Inferior parietal cortex (tissue), 1 donor: ENCODE data around the gene AMOT.

Source experiments
- DNase-seq: peaks from one replicate; pipeline ENCODE4 v3.0.0-alpha.2; 2016; ENCODE audit errors: extremely low spot score

Gene AMOT

DNA sequence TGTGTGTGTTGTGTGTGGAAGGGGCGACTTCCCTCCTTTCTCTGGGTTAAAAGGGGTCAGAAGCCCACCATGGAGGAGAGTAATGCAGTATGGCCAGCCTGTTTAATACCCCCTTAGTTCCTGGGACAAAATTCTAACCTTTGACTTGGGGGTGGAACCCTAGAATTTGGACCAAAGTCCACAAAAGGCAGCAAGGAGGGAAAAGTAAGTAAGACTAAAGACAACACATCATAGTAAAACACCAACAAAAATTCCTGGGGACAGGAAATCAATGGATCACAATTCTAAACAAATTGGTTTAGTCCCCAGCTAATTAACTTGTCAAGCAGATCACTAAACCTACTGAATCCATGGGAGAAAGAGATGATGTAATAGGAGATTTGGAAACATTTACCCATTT is 3.1 kb downstream of the AMOT start:
- DNase-seq: no peak

DNA sequence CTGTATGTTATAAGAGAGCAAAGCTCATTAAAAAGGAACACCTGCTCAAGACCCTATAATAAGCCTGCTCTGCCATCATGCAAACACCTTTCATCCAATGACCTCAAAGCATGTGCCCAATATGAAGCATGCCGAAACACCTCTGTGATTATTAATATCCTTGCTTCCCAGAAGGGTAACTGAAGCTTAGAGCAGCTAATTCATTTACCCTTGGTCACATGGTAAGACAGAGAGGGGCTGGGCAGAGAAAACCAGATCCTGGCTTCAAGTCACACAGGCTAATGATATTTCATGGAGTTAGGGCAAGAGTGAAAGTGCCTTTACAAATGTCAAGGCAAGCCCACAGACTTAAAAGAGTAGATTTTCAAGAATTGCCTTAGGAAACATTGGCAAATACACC is 5.6 kb downstream of the AMOT start:
- no peak for DNase-seq

DNA sequence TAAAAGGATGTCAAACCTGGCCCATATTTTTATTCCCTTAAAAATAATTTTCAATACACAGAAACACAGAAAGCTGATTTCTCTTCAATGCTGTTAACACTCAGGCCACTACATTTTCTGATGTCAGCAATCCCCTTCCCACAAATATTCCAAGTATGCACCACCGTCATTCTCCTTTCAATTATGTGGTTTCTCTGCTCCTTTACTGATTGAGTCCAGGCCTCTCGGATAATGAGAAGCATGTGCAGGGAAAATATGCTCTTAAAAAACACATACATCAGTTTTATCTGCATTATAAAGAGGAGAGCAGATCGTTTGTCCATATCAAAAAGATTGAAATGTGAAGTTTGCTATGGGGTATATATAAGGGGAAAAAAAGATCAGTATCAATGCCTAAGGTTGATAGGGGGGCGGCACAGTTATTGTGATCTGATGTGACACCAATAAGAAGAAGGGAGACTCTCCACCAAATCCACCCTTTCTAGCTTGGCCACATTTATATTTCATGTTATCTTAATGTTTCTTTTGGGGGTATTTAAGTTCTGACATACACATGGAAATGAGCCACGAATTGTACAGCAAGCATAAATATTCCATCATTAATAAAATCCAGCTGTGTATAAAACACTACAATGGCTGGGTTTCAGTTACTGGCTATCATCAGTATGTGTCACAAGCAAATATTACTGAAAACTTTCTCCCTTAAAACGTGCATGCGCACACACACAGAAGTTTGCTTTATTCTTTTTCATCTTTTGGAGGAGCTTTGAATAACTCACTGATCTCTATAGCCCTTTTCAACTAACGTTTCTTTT is 6.4 kb downstream of the AMOT start:
- DNase-seq: no peak

DNA sequence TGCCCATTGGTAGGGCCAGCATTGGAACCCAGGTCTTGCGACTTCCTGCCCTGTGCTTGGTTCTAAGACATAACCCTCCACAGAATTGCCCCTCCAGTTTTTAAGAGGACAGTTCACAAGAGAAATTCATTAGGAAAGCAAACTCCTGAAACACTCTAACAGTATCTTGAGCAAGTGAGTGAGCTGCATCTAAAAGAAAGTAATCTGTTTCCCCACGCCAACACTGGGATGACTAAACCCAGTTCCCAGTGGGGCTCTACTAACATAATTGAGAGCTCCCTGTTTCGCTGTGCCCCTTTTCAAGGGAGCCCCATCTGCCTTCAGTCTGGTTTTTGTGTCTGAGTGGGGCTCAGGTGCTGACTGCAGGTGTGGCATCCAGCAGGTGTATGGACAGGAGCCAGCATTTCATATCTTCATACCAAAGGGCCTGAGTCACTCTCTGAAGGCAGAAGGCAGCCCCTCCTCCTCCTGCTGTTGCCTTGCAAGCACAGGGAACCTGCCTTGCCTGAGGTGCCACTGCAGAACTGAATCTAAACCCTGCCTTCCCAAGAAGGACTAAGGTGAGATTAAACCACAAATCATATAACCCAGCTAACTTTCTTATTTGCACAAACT is 8.0 kb downstream of the AMOT start:
- no peak for DNase-seq

DNA sequence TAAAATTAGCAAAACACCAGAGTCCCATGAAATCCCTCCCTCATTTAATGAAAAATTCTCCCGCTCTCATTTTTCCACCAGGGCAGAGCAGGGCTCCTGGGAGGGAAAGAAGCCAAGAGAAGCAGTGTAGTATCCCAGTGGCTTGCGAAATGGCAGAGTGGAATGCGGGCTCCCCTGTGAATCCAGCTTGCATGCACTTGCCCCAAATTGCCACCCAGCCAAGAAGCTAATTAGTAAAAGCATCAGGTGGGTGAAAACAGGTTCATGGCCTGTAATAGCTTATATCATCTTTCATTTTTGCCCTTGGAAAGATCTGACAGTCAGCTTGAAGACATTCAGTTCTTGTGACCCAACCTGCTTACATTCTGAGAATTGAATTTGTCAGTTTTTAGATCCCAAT is 10.1 kb downstream of the AMOT start:
- no peak for DNase-seq

DNA sequence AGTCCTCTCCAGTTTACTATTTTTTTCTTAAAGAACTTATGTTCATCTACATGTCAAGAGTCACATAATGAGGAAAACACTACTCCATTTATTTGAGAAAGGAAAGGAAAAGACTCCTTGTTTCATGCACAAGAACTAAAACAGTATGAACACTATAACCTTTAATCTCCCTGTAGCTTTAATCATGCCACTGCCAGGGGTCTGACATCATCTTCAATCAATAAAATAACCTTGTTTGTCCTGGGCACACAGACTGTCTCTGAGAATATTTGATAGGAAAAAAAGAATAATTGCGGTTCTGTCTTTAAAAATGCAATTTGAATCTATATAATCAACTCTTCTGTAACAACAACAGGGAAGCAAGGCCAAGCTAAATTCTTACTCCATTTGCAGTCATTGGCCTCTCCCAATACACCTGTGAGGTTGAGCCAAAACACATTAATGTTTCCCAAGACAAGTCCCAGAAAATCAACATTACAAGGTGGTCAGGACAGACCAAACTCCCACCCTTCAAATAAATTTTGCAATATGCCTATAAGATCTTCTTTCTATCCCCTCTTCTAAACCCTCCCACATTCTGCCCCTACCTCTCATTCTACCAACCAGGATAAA is 13.2 kb downstream of the AMOT start:
- no peak for DNase-seq

DNA sequence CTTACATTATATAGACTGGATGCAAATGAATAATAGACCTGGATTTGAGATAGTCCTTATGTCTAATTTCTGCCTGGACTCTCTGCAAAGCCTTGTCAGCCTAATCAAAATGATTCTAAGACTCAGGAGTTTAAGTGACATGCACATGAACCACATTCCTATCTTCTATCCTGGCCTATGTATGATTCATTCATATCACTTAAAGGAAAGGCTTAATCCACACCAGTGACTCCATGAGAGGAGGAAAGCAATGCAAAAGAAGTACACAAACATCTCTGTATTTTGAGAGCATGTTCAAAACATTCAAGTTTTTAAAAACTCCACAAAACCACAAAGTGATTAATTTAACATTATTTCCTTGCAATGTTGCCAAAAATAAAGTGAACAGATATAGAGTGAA is 14.6 kb downstream of the AMOT start:
- no peak for DNase-seq

DNA sequence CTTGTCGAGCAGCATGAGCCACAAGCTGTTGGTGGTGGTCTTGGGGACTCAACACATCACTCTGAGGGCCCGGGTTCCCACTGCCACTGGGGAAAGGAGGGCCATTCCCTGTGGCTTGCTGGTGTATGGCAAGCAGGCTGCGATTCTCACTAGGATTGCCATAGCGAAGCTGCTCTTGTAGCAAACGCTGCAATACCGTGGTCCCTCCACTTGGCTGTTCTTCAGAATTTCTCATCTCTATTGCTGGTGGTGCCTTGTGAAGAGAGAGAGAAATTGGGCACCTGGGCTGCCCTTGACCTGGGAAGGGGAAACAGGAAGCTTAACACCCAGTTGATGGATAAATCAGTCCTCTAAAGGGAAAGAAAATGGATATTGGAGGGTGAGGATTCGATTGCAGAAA is 17.7 kb downstream of the AMOT start:
- no peak for DNase-seq

DNA sequence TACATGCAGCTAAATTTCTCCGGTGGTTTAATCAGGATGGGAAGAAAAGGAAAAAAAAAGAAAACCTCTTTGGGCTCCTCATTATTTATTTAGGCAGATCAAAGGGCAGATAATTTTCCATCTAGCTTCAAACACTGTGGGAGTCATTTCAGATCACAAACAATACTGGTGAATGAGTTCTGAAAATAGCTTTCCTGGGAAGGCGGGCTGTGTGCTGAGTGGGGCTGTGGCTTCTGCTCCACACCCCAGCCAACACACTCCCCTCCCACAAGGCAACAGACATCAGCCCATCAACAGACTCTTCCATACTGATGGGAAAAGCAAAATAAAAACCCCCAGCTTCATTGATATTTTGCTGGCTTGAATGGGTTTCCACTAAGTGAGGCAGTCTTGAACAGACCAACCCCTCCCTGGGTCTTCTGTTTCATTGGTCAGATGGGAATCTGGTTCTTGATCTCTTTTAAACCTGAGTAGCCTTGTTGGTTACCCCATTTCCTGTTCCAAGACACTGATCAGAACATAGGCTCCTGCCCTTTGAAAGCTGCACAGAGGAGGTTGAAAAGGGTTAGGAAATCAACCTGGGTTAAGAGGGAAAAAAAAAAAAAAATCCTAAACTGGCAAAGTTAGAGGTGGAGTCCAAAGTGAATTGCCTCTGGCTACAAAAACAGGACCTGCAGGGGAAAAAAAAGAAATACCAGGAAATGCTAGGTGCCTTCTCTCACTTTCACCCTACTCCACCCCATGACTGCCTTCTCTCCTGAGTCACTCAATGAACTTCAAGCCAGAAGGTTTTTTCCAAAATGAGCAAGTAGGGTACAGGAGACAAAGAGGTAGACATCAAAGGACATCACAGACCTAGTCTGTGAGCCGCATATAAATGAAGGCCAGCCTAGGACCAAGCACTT is 20.0 kb downstream of the AMOT start:
- no peak for DNase-seq

DNA sequence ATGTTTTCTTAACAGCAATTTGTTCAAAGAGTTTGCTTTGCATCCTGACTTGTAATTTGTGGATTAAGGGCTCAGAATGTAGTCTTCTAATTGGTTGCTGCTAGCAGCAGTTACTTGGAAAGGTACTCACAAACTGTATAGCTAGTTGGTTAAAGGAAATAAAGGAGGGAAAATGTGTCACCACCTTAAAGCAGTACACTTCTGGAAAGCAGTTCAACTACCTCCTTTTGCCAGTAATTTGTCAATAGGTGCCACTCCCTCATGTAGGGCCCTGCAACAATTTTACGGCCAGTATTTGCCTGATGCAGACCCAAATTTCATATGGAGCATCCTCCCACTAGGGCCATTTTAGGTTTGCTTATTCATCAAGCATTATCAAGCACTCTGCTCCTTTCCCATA is 20.8 kb downstream of the AMOT start:
- DNase-seq: no peak

DNA sequence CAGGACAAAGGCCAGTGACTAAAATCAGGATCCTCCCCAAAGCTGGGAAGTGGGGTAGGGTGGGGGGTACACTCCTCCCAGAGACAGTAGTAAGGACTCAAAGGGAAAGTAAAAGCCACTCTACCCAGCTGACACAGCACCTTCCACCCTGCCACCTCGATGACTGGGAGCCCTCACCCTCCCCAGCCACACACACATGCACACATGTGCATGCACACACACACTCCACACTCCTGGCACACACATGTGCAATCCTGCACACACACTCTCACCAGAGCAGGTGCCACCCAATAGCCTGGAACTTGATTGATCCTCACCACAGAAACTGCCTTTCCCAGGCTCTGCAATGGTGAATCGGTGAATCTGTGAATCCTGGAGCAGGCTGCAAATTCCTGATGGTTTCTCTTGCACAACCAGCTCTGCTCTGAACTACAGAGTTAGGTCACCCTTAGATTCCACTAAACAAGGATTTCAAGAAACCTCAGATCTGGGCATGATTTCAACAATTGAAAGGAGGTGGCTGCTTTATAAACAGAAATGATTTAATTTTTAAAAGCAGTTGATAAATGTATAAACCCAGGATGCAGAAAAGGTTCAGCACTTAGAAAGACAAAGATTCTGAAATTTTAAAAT is 21.5 kb downstream of the AMOT start:
- DNase-seq: no peak

DNA sequence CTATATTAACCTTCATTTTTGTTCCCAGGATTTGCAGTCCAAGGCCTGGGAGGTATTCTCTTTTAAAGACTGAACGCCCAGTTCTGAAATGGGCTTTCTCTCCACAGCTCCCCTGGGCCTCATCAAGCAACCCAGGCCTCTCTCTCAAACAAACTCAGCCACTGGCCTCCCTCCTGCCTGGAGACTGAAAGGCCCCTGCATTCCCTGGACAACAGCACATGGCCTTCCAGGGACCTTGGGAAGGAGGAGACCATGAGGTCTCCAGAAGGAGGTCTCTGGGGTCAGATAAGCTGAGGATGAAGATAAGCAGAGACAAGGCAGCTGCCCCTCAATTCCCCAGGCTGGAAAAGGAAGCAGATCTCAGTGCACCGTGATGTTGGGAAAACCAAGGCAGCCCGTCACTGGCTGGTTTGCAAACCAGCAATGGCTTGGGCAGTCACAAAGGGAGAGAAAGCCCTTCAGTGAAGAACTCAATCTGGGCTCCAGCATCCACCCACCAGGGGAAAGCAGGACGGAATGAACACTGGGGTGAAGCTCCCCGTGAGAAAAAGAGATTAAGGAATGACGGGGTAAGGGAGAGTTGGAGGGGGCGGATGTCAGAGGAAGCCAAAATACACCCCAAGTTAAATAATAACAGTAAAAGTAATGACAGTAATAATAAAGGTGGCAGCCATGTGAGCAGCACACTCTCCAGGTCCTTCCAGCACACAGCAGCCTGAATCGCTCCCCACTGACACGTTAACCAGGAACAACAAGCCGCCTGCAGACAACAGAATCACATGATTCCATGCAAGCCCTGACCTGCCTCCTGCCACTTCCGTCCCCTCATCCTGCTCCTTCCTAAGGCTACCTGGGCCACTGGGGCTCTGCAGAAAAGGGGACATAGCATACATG is 22.3 kb downstream of the AMOT start:
- DNase-seq: no peak

DNA sequence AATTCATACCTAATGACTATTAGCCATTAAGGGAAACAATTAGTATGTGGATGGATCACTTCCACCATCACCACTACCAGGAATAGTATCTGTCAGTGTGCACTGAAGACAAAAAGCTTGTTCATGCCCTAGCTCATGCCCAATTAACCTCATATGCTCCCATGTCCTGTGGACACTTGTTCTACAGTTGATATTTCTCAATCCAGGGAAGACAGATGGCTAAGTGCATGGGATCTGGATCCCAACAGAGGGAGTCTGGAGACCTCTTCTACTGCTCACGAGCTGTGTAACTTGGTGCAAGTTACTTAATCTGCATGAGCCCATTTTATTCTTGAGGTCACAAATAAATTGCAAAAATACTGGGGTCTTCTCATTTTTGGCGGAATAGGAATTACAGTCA is 23.7 kb downstream of the AMOT start:
- no peak for DNase-seq

DNA sequence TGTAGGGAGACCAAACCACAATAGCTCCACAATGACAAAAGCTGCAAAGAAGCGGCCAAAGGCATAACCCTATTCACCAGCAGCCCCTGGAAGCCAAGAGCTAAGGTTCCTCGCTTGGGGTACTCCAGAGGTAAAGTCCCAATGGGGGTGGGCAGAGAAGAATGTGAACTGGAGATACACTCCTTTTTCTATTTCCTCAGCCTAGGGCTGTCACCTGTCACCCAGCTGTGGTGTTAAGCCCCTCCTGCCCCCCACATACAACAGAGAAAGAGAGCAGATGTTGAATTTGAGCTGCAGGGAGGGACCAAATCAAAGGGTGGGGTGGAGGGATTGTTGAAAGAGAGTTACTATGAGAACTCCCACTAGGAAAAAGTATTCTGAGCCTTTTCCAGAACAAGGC is 26.1 kb downstream of the AMOT start:
- DNase-seq: no peak

DNA sequence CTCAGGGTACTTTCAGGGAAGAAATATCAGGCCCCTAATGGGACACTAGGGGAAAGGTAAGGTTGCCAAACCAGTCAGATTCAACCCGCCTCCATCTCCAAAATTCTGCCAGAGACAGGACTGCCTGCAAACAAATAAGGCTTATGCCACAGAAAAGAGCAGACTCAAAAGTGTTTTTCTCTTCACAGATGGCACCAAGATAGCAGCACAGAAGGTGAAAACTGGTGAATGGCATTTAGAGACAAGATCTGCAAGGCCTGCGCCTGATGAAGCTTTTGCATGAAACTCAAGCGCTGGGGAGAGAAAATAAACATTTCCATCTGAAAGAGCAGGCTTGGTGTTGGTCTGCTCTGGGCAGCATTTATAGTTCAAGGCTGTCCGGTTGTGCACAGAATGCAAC is 27.9 kb downstream of the AMOT start:
- no peak for DNase-seq

DNA sequence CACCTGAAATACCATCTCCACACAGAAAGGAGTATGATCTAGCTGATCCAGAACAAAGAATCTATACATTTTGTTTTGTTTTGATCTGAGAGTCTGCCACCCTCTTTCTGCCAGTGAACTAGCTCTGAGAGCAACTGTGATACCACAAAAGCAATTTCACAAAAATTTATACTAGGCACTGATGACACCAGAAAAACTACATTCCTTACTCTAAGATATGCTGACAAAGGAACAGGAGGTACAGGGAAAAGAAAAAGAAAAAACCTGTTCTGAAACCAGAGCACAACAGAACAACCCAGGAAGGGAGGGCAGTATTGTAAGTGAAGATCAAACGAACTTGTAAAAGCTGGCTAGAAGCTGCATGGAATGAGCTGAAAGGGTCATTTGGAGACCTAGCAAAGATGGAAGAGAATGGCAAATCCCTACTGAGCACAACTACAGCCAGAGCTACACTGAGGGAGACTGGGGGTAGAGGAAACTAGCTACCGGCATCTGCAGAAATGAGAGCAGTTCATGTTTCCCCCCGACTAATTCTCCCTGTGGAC is 31.9 kb downstream of the AMOT start:
- no peak for DNase-seq

DNA sequence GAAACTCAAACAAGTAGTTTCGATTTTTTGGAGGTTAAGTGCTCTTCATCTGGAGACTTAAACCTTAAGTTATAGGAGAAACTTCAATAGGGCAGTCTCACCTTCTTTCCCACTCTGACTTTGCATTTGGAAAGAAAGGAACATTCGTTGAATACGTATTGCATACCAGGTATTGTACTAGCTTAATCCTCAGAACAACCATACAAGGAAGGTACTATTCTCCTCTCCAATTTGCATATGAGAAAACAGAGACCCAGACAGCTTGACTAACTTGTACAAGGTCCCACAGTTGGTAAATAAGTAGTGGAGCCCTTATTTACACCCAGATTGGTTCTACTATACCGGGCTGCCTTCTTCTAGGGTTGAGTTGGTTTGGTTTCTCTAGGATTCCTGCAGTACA is 32.6 kb downstream of the AMOT start:
- DNase-seq: no peak

DNA sequence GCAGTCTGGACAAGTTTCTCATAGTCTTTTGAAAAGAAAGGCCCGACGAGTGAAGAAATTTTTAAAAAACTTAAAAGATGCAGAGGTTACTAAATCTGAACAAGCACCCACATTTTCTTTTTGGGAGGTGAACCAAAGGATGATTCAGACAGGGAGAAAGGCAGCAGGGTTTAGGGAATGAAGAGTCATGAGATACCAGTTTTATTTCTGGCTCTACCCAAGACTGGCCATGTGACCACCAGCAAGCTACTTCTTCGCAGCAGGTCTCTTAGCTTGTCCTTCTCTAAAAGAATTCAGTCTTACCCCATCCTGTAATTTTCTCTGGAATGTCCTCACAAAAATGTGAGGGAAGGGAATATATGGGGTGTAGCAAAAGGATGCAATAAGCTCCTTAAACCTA is 37.6 kb downstream of the AMOT start:
- peak; percentile 31 for DNase-seq

DNA sequence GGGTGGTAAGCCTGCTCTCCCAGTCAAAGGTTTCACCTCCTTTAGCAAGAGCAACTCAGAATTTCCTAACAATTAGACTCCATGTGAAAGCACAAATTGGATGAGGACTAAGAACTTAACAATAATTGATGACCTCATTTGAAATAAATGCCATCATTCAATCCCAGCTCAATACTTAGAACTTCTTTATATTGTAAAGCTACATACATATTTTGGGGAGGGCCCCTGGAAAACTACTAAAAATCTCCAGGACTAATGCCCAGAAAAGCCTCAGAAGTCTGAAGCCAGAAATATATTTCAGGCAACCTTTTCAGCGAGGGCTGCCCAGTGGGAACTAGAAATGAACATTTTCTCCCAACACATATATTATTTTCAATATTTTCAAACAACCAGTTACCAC is 38.1 kb downstream of the AMOT start:
- no peak for DNase-seq

DNA sequence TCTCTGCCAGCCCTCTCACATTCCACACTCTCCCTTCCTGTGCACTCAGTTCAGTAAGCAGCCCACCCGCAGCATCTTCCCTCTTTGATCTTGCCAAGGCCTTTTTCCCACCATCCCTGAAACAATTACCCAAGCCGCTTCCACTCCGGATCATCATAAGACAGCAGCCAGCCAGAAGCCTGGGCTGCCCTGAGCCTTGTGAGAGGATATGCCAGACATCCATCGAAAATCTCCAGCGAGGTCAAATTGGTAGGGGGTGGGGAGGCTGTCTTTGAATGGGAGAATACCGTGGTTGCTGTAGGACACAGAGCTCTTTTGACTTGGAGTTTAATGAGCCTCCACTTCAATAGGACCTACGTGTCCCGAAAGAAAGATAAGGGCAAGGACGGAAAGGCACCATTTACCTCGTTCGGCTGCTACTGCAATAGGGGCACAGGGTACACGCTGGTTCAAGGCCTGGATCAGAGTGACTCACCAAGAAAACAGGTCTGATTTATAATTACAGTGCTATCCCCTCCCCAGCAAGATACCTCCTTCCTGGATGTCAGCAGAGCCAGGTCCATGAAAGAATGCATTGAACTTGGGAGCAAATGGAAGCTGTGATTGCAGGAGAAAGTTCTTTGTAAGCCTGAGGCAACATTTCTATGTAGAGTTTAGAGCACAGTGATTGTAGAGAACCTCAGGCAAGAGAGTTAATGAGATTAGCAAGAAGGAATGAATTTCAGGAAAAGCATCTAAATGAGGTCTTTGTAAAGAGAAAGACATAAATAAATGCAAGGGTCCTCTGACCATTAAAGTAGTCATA is 39.5 kb downstream of the AMOT start:
- no peak for DNase-seq
